Spleen (tissue), 7 donors: Measurements from ENCODE around the gene PITPNC1.

ENCODE experiments used
- CTCF ChIP-seq, 11 experiments: fragments of 200-600 bp in 7 of 11; fragments of 450-650 bp in 4 of 11; sonication (generic) in 4 of 11; IDR thresholded peaks in 8 of 11; conservative IDR thresholded peaks in 3 of 11; 1 replicate in 7 of 11; 2 replicates in 4 of 11; pipeline versions ENCODE4 v1.4.0 to v1.8.0; 2016 to 2021; ENCODE audit warnings: antibody characterized with exemption in 11 of 11, inconsistent platforms in 4 of 11, mild to moderate bottlenecking in 1 of 11
- POLR2A ChIP-seq, 3 donors: fragments of 450-650 bp; IDR thresholded peaks; one replicate each; pipeline ENCODE4 v1.5.1; 2017; ENCODE audit warnings: antibody characterized with exemption in 3 of 3, mild to moderate bottlenecking in 1 of 3
- POLR2AphosphoS5 ChIP-seq, 3 donors: sonication (generic); formaldehyde crosslinking; IDR thresholded peaks; one replicate each; pipeline ENCODE4 v1.5.1; 2017; ENCODE audit warnings: antibody characterized with exemption in 3 of 3
- donor health status: DM: no; HTN: no; CAD: no; lungs with moderate emphysema.
- donor health status: DM: no; HTN: no; CAD: no.
- donor health status: DM: no; HTN: no; CAD: no.

- no peak for TF ChIP-seq CTCF (IDR thresholded peaks at IDR 0.05 in 8 of 11, conservative IDR thresholded peaks at IDR 0.05 in 3 of 11)
- TF ChIP-seq POLR2A (IDR thresholded peaks at IDR 0.05) = no peak
- no peak for TF ChIP-seq POLR2AphosphoS5 (IDR thresholded peaks at IDR 0.05)
Measured at GRCh38 chr17:67414559-67414958, 37.5 kb downstream of the PITPNC1 start.
